ENCODE results near the gene LARP7. TPM values are rescaled to one million over a fixed set of nuclear protein-coding genes. Genes with fewer than 3 reads are reported as not detected.
"Not testable (repeated sequence)": the region's sequence is repeated elsewhere in the genome, so short reads cannot be mapped to it uniquely, and the experiment has no call there.

The LARP7 gene
- total RNA-seq, 2 donors from 2014 or later, result 54.2 to 57.6 TPM

GRCh38 chr4:112594993-112595392 lies 42.0 kb upstream of the LARP7 start:
- Histone ChIP-seq H3K9me3 (no peaks in the 10 kb centered on the region), H3K4me1 (ENCODE audit: control insufficient read depth in 1 of 2, low read depth in 2 of 2) (no peaks in the 10 kb centered on the region), H3K36me3 (no peaks in the 10 kb centered on the region), H3K27me3 (replicated peaks; ENCODE audit: insufficient read depth) (no peaks in the 10 kb centered on the region), H3K4me3 (no peak overlapping the region), H3K27ac (no peak overlapping the region)
- ATAC-seq (ENCODE audit: insufficient number of reproducible peaks, low FRiP score, low read depth) (no peak), DNase-seq (ENCODE audit: low spot score) (no peak)
- no peak for TF ChIP-seq CTCF (IDR thresholded peaks at IDR 0.05)

DNA sequence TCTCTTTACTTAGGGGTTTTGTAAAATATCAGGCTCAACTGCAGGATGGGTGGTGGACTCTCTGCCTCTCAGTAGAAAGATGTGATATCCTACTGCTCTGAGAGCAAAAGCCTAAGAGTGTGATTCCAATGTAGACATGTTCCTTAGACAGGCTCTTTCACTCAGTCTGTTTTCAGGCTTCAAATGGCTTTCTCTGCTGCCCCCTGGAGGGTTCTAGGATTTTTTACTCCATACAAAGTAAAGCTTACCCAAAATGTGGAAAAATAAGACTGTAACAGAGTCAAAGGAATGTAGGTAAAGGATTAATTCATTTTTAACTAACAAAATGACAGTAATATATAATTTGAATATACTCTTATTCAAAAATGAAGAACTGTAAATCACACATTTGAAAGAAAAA lies 32.4 kb upstream of the LARP7 start:
- DNase-seq (ENCODE audit: low spot score), result no peak
- H3K27ac ChIP-seq, result no peak overlapping the region
- peak; percentile 76 for ATAC-seq (ENCODE audit: insufficient number of reproducible peaks, low FRiP score, low read depth)
- H3K4me3 ChIP-seq, result no peak overlapping the region
- TF ChIP-seq CTCF (IDR thresholded peaks at IDR 0.05), result peak; percentile 48
- H3K27me3 ChIP-seq (replicated peaks; ENCODE audit: insufficient read depth), result no peaks in the 10 kb centered on the region
- no peaks in the 10 kb centered on the region for H3K4me1 ChIP-seq (ENCODE audit: control insufficient read depth in 1 of 2, low read depth in 2 of 2)
- no peaks in the 10 kb centered on the region for H3K36me3 ChIP-seq
- no peaks in the 10 kb centered on the region for H3K9me3 ChIP-seq

DNA sequence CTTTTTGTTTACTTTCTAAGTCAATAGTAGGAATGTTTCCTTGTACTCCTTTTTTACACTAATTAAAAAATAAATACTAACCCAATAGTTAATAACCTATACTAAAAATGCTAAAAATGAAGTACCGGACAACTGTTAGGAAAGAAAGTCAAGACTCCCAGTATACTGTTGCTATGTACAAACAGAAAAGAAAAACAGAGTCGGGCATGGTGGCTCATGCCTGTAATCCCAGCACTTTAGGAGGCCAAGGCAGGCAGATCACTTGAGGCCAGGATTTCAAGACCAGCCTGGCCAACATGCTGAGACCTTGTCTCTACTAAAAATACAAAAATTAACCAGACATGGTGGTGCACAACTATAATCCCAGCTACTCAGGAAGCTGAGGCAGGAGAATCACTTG lies 24.1 kb upstream of the LARP7 start:
- not testable (repeated sequence) for H3K4me3 ChIP-seq; H3K27me3 ChIP-seq (replicated peaks; ENCODE audit: insufficient read depth); H3K4me1 ChIP-seq (ENCODE audit: control insufficient read depth in 1 of 2, low read depth in 2 of 2); H3K36me3 ChIP-seq; ATAC-seq (ENCODE audit: insufficient number of reproducible peaks, low FRiP score, low read depth); H3K9me3 ChIP-seq; DNase-seq (ENCODE audit: low spot score); H3K27ac ChIP-seq

DNA sequence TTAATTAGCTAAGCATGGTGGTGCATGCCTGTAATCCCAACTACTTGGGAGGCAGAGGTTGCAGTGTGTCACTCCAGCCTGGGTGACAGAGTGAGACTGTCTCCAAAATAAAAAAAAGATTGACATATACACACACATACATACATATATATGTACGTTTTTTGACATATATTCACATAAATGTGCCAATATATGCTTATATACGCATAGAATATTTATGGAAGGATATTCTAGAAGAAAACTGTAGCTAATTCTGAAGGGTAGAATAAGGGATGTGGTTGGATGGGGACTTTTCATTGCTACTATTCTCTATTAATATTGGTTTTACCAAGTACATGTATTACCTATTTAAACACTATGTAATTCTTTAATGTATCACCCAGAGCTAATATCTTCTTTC lies 20.0 kb upstream of the LARP7 start:
- no peak for TF ChIP-seq CTCF (IDR thresholded peaks at IDR 0.05)
- no peak overlapping the region for H3K27ac ChIP-seq
- ATAC-seq (ENCODE audit: insufficient number of reproducible peaks, low FRiP score, low read depth) (no peak), DNase-seq (ENCODE audit: low spot score) (no peak)
- H3K4me1 ChIP-seq (ENCODE audit: control insufficient read depth in 1 of 2, low read depth in 2 of 2), result peaks cover 0 to 10% of the 10 kb centered on the region in 2 donors
- H3K9me3 ChIP-seq, result no peaks in the 10 kb centered on the region
- no peak overlapping the region for H3K4me3 ChIP-seq
- no peaks in the 10 kb centered on the region for H3K27me3 ChIP-seq (replicated peaks; ENCODE audit: insufficient read depth)
- H3K36me3 ChIP-seq, result no peaks in the 10 kb centered on the region

DNA sequence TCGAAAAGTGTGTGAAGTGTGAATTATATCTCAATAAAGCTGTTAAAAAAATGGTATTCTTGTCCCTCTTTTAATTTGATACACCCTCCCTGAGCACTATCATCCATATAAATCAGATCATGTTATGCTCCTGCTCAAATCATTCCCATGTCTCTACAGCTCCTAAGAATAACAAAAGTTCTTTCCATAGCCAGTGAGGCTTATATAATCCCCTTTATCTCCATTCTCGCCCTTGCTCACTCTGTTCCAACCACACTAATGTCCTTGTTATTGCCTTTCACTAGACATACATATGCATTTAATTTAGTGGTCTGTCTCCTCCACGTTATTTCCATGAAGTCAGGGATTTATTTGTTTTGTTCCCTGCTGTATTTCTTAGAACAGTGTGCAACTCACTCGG lies 10.7 kb upstream of the LARP7 start:
- Histone ChIP-seq H3K4me1 (ENCODE audit: control insufficient read depth in 1 of 2, low read depth in 2 of 2) (no peaks in the 10 kb centered on the region), H3K4me3 (no peak overlapping the region), H3K9me3 (no peaks in the 10 kb centered on the region), H3K36me3 (no peaks in the 10 kb centered on the region), H3K27ac (no peak overlapping the region), H3K27me3 (replicated peaks; ENCODE audit: insufficient read depth) (no peaks in the 10 kb centered on the region)
- TF ChIP-seq CTCF (IDR thresholded peaks at IDR 0.05), result no peak
- DNase-seq (ENCODE audit: low spot score) (no peak), ATAC-seq (ENCODE audit: insufficient number of reproducible peaks, low FRiP score, low read depth) (no peak)

DNA sequence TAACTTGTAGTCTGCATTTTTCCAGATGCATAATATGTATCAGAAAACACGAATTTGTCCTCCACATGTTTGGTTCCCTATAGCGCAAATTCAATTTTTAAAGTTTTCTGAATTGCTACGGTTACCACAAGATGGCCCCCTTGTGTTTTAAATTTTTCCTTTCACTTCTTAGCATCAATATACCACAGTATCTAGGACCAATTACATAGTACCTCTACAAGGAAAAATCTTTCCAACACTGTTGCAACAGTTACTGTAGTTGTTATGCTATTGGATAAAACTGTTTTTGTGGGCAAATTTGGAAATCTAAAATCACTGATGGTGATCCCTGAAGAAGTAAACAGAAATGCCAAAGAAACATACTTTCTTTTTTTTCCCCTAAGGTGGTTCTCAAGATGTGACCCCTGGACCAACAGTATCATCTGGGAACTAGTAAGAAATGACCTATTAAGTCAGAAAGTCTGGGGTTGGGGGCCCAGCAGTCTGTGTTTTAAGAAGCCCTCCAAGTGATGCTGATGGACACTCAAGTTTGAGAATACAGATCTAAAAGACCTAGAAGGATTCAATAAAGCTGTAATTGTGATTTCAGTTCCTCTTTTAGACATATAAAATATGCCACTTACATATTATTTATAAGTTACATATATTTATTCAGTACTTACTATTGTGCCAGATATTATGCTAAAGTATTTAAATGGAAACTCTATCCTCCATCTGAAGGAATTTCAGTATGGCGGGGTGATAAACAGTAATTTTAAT lies 3.3 kb upstream of the LARP7 start:
- H3K9me3 ChIP-seq, result no peaks in the 10 kb centered on the region
- DNase-seq (ENCODE audit: low spot score) (no peak), ATAC-seq (ENCODE audit: insufficient number of reproducible peaks, low FRiP score, low read depth) (no peak)
- TF ChIP-seq CTCF (IDR thresholded peaks at IDR 0.05), result peak; percentile 48
- H3K36me3 ChIP-seq, result no peaks in the 10 kb centered on the region
- H3K4me3 ChIP-seq, result no peak overlapping the region
- no peaks in the 10 kb centered on the region for H3K27me3 ChIP-seq (replicated peaks; ENCODE audit: insufficient read depth)
- peaks cover 4 to 16% of the 10 kb centered on the region in 2 donors for H3K4me1 ChIP-seq (ENCODE audit: control insufficient read depth in 1 of 2, low read depth in 2 of 2)
- H3K27ac ChIP-seq, result no peak overlapping the region

All from thoracic aorta (tissue), 2 donors.